ENCODE data around the gene CDC23.
"Not testable (repeated sequence)": the region's sequence is repeated elsewhere in the genome, so short reads cannot be mapped to it uniquely, and the experiment has no call there.

Gene CDC23

DNA sequence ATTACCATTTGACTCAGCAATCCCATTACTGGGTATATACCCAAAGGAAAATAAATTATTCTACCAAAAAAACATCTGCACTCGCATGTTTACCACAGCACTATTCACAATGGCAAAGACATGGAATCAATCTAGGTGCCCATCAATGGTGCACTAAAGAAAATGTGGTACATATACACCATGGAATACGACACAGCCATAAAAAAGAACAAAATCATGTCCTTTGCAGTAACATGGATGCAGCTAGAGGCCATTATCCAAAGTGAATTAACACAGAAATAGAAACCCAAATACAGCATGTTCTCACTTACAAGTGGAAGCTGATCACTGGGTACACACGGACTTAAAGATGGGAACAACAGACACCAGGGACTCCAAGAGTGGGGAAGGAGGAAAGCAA lies 2.1 kb downstream of the CDC23 start:
- DNase-seq: no peak

DNA sequence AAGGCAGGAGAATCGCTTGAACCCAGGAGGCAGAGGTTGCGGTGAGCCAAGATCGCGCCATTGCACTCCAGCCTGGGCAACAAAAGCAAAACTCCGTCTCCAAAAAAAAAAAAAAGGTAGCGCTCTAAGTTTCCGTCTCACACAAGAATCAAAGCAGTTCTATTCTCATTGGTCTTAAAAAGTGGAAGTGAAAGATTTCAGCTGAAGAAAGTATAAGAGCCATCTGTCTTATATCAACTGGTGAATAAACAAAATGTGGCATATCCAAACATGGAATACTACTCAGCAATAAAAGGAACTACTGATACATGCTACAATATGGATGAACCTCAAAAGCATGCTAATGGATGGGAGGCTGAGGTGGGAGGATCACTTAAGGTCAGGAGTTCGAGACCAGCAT lies 19.3 kb downstream of the CDC23 start:
- DNase-seq: not testable (repeated sequence)

- no peak for DNase-seq
Observed at GRCh38 chr5:138192826-138193225, 20.3 kb downstream of the CDC23 start.

DNA sequence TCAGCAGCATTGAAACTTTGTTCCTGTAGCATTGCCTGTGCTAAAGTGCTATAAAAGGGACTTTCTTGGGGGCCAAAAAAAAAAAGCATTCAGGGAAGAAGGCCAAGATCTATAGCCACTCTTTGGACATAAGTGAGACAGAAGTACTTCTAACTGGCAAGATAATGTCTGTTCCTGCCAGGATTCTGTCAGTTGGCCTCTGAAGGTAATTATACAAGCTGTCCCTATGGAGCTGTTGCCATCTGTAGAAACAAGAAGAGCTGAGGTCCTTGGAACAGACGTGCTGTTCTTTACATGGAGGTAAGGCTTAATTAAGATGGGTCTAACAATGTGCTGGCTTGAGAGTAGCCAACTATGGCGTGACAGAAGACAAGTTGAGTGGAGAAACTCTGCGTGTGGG lies 24.5 kb downstream of the CDC23 start:
- DNase-seq: no peak

DNA sequence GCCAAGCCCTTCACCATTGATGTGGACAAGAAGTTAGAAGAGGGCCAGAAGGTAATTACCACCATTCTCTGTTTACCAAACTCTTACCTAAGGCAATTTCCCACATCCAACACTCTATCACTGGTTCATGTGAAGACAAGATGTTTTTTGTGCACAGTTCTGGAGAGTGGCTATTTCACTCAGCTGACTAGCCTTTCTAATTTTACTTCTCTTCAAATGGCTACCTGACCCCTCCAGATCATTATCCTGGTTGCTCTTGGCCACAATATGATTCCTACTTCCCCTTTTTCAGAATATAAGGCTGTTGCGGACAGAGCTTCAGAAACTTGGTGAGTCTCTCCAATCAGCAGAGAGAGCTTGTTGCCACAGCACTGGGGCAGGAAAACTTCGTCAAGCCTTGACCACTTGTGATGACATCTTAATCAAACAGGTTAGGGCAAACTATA lies 27.1 kb downstream of the CDC23 start:
- no peak for DNase-seq

DNA sequence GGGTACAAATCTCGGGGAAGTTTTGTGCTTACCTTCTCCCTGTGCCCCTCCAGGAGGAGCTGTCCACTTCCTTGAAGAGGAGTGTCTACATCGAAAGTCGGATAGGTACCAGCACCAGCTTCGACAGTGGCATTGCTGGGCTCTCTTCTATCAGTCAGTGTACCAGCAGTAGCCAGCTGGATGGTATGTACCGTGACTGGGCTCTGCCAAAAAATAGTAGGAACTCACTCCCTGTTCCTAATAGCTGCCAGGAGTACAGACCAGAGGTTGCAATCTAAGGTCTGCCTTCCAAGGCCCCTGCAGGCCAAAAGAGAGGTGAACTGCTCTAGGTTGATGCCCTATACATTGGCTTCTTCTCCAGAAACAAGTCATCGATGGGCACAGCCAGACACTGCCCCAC lies 30.3 kb downstream of the CDC23 start:
- no peak for DNase-seq

DNA sequence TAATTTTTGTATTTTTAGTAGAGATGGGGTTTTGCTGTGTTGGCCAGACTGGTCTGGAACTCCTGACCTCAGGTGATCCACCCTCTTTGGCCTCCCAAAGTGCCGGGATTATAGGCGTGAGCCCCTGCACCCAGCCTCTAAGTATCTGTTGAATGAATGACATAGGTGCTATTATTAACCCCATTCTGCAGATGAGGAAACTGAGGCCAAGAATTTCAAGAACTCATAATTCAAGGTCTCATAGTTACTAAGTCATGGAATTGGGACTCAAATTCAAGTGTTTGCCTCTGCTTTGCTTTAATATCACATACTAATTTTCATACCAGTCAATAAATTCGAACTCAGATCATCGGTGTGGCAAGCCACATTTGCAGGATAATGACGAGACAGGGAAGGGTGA lies 32.3 kb downstream of the CDC23 start:
- DNase-seq: no peak

- DNase-seq: no peak
Observed at GRCh38 chr5:138180183-138180782, 32.8 kb downstream of the CDC23 start.

- DNase-seq: no peak
Observed at GRCh38 chr5:138179277-138179857, 33.8 kb downstream of the CDC23 start.

- peak; percentile 62 to 80 (median 78) for DNase-seq
Observed at GRCh38 chr5:138178516-138179276, 34.4 kb downstream of the CDC23 start, which contains the start of the genes BRD8 and KIF20A. Gene BRD8, minus strand, starts transcription at chr5:138178630. Its CDS starts 16 bp downstream, at chr5:138178614. Gene KIF20A, plus strand, starts transcription at chr5:138179112. Its CDS starts 569 bp downstream, at chr5:138179681.

DNA sequence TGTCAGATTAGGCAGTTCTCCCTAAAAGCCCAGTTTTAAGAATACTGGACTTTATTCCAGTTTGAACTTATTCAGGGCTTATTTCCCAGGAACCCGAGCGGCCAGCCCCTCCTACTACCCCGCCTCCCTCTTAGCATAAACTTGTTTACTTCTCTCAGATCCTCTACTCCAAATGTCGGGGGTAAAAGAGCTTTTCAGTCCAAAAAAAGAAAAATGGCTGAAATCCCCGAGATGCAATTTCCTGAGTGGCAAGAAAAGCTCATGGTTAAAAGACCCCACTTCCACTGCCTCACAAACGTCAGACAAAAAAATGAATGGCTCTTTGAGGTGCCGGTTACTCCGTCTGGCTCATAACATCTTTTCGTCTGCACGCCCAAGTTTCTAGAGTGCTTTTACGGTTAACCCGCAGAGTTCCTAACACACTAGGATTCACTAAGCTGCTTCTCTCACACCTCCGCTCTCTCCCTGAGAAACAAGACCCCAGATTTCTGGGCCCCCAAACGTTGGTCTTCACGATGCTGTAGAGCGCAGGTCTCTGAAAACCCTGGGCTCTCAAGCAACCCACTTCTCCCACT lies 35.1 kb downstream of the CDC23 start:
- no peak for DNase-seq

GRCh38 chr5:138170299-138170698 lies 42.8 kb downstream of the CDC23 start:
- no peak for DNase-seq

DNA sequence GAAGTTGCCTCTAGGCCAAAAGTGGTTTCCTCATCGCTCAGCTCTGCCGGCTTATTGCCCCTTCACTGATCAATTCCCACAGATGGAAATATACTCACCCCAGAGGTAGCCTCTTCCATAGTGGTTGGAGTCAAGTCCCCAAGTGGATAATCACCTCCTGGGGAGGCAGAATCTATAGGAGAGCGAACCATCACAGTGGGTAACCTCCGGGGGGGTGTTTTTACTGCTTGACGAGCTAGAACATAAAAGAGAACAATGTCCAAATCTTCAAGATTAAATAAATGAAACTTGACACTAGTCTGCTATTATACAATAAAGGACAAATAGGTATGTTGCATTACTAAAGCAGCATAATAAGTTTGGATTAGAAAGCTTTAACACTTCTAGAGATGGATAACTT lies 44.0 kb downstream of the CDC23 start:
- DNase-seq: no peak

GRCh38 chr5:138163721-138164120 lies 49.4 kb downstream of the CDC23 start:
- no peak for DNase-seq

DNA sequence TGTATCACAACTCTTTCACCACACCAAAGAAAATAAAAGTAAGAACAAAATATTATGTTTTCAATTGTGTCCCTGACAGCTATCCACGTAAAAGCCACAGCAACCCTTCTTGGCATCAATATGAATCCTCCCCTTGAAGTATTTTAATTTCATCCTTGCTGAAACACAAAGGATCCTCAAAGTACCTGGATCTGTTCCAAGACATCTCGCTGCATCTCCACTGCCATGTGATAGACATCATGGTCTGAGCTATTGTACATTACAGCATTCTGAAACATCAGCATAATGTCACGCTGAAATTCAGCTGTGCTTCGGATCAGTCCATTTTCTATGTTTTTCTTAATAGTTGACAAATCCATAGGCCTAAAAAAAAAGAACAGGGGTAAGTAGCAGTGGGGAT lies 52.4 kb downstream of the CDC23 start:
- no peak for DNase-seq

- DNase-seq: no peak
Observed at GRCh38 chr5:138159666-138160065, 53.5 kb downstream of the CDC23 start.

GRCh38 chr5:138157626-138158025 lies 55.5 kb downstream of the CDC23 start:
- no peak for DNase-seq

DNA sequence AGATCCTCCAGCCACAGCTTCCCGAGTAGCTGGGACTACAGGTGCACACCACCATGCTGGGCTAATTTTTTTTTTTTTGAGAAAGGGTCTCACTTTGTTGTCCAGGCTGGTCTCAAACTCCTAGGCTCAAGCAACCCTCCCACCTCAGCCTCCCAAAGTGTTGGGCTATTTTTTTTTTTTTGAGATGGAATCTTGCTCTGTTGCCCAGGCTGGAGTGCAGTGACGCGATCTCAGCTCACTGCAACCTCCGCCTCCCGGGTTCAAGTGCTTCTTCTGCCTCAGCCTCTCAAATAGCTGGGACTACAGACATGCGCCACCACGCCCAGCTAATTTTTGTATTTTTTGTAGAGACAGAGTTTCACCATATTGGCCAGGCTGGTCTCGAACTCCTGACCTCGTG lies 57.1 kb downstream of the CDC23 start:
- DNase-seq: not testable (repeated sequence)

DNA sequence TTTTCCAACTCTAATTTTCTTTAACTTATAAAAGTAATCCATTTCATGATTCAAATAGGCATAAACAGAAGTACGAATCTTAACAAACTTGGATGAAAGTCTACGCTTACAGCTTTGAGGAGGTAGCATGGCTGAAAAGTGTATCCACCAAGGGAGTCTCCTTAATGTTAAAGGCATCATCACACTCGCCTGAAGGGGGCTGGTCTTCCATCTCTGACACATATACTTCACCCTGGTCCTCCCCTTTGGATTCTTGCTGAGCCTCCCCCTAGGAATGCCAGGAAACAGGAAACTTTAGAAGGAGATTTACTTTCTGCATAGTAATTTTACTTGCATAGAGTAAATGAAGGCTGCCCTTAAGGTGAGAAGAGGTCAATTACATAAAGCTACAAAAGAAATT lies 63.6 kb downstream of the CDC23 start:
- no peak for DNase-seq

DNA sequence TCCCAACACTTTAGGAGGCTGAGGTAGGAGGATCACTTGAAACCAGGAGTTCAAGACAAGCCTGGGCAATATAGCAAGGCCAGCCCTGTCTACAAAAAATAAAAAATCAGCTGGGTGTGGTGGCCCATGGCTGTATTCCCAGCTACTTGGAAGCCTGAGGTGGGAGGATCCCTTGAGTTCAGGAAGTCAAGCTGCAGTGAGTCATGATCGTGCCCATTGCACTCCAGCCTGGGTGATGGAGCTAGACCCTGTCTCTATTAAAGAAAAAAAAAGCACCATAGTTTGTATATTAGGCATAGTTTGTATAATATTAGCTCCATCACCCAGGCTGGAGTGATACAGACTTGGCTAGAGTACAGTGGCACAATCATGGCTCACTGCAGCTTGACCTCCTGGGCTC lies 64.3 kb downstream of the CDC23 start:
- DNase-seq: no peak

GRCh38 chr5:138143578-138143977 lies 69.5 kb downstream of the CDC23 start:
- DNase-seq: not testable (repeated sequence)

GRCh38 chr5:138141734-138142133 lies 71.4 kb downstream of the CDC23 start:
- no peak for DNase-seq

- DNase-seq: no peak
Observed at GRCh38 chr5:138140268-138140667, 72.9 kb downstream of the CDC23 start.

- DNase-seq: no peak
Observed at GRCh38 chr5:138139781-138140090, 73.4 kb downstream of the CDC23 start.

All from activated CD4-positive, CD25-positive, alpha-beta regulatory T cell (primary cell).